GM21717 (cell line): ENCODE data around the gene RESP18.
"Not testable (repeated sequence)": the region's sequence is repeated elsewhere in the genome, so short reads cannot be mapped to it uniquely, and the experiment has no call there.

Source experiments
- ATAC-seq: cut with Tn5 transposase; IDR thresholded peaks from one replicate; pipeline ENCODE4 v1.9.1; 2021; ENCODE audit warnings: mild to moderate bottlenecking, moderate library complexity; ENCODE audit not compliant: unreplicated experiment

The RESP18 gene

GRCh38 chr2:219325657-219326315 lies 6.8 kb downstream of the RESP18 start:
- ATAC-seq, result no peak

GRCh38 chr2:219325136-219325535 lies 7.4 kb downstream of the RESP18 start:
- ATAC-seq, result no peak

GRCh38 chr2:219323434-219323833 lies 9.1 kb downstream of the RESP18 start:
- no peak for ATAC-seq

DNA sequence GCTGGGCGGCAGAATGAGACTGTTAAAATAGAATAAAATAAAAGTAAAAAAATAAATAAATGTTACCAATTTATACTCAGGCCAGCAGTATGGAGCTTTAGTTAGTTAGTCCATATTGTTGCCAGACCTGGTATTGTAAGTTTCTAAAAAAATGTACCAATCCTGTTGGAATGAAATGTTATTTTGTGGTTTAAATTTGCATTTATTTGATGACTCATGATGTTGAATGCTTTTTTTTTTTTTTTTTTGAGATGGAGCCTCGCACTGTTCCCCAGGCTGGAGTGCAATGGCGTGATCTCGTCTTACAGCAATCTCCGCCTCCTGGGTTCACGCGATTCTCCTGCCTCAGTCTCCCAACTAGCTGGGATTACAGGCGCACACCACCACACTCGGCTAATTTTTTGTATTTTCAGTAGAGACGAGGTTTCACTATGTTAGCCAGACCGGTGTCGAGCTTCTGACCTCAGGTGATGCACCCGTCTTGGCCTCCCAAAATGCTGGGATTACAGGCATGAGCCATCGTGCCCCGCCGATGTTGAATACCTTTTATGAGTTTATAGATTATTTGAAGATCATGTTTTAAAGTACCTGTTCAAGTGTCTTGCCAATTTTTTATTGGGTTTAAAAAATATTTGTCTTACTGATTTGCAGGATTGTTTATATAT lies 17.6 kb downstream of the RESP18 start:
- ATAC-seq, result no peak

DNA sequence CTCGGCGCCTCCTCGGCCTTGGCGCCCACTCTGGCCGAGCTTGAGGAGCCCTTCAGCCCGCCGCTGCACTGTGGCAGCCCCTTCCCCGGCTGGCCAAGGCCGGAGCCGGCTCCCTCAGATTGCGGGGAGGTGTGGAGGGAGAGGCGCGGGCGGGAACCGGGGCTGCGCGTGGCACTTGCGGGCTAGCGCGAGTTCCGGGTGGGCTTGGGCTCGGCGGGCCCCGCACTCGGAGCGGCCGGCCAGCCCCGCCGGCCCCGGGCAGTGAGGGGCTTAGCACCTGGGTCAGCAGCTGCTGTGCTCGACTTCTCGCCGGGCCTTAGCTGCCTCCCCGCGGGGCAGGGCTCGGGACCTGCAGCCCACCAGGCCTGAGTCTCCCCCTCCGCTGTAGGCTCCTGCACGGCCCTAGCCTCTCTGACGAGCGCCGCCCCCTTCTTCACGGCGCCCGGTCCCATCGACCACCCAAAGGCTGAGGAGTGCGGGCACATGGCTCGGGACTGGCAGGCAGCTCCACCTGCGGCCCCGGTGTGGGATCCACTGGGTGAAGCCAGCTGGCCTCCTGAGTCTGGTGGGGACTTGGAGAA lies 19.8 kb downstream of the RESP18 start:
- not testable (repeated sequence) for ATAC-seq

- ATAC-seq, result no peak
These were observed 23.3 kb downstream of the RESP18 start, which contains the start of gene PTPRN for GRCh38 chr2:219309278-219309677. Gene PTPRN (minus strand): TSS chr2:219309401. CDS start chr2:219309332, 69 bp downstream.

DNA sequence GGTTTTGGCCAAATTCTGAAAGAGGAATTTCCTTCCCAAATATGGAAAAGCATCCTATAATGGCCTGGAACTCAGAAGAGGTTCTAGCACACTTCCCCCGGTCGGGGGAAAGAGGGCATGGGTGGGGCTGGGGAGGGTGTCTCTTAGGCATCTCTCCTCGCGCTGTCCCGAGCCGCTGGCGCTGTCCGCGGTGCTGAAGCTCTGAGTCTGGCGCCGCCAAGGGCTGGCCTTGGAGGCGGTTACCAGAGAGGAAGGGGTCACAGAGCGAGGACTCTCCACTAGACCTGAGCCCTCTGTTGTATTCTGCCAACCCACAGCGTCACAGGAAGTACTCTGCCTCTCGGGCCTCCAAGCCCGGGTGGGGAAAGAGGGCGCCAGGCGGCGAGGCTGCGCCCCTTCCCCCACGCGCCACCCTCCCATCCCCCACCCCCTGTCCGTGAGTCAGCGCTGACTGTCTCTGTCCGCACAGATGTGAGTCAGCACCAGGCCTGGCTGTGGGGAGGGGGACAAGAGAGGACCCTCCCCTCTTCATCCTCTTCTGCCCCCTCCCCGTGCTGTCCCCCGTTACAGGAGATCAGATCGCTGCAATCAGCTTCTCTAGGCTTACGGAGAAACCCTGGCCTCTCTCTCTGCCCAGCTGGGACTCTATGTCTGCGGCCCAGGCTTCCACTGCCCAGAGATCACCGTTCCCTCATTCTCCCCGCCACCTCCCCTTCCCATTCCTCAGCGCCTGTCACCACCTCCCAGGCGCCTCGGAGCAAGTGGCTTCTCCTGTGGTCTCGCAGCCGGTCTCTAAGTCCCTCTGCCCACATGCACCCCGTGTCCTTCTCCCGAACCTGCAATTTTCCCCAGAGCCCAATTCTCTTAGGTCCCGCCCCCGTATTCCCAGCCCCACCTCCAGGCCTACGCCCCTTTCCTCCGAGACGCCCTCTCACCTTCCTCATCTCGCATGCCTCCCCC lies 24.1 kb downstream of the RESP18 start:
- no peak for ATAC-seq

DNA sequence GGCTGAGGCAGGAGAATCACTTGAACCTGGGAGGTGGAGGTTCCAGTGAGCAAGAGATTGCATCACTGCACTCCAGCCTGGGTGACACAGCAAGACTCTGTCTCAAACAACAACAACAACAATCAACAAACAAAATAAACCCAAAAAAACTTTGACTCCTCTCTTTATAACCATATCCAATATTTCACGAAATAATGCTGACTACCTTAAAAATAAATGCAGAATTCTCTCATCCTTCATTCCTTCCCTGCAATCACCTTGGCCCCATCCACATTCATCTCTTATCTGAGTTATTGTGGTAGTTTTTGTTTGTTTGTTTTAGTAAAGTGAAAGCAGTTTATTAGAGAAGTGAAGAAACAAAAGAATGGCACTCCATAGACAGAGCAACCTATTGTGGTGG lies 26.5 kb downstream of the RESP18 start:
- ATAC-seq, result no peak

GRCh38 chr2:219304223-219304622 lies 28.3 kb downstream of the RESP18 start:
- no peak for ATAC-seq

GRCh38 chr2:219302412-219302968 lies 30.1 kb downstream of the RESP18 start:
- no peak for ATAC-seq

DNA sequence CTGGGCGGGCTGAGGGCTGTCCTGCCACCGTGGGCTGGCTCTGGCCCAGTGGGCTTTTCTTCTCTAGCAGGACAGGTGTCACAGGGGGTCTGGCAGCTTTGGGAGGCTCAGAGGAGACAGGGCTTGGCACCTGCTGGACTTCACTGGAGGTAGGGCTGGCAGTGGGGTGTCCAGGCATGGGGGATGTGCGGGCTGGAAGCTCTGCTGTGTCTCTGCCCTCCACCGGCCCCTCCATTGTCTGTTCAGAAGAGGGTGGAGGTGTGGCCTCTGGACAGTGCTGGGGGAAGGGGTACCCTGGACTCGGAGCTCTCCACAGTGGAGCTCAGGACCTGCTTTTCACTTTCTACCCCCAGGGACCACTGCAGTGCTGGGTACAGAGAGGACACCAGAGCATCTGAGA lies 32.5 kb downstream of the RESP18 start:
- no peak for ATAC-seq

GRCh38 chr2:219299372-219299760 lies 33.2 kb downstream of the RESP18 start:
- no peak for ATAC-seq

DNA sequence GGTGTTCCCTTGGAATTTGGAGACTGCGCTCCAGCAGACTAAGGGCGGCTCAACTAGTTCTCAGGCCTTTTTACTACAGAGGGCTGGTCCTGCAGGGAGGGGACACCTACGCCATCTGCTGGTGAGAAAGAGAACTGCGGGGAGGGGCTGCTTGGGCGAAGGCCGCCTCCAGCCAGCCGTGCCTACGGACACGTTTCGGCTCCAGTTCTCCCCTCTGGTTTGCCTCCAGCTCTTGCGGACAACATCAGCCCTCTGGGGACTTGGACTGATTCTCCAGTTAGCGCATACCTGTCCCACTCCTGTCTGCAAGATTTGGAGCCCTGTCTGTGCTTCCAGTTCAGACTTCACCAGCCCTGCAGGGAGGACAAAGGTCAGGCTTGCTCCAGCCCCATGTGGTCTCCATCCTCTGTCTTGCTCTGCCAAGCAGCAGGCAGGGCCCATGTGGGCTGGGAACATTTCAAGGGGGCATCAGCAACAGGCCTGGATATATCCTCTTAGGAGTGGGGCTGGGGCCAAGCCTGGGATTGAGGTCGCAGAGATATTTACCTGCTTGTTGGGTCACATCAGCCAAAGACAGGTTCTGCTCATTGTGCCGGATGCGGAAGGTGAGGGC lies 33.7 kb downstream of the RESP18 start:
- peak; percentile 62 for ATAC-seq

GRCh38 chr2:219297766-219298456 lies 34.6 kb downstream of the RESP18 start:
- no peak for ATAC-seq

DNA sequence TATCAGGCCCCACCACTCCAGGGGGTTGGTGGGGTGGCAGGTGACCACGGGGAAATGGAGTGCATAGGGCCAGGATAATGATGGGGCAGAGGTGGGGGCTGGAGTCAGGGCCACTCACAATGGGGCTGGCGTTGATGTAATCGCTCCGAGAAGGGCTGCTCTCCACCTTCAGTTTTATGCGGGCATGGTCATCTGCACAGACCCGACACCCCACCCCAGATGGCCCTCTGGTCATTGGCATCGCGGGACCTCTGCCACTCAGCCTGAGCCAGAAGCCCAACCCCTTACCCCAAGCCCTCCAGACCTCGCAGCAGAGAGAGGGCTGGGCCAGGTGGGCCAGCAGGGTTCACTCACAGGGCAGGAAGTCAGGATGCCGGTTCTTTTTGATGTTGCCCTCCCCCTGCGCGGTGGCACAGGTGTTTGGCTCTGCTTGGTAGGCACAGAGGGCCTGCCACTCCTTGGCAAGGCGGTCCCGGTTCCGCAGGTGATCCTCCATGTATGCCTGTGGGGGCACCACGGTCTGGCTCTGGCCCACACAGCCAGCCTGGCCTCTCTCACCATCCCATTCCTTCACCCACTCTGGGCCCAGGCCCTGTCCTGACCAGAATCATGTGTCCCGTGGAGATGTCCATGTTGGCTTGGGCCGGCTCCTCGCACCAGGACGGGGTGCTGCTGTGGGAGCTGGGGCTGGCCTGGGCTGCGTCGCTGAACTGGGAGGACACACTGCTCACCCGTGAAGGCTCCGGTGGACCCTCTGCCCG lies 35.7 kb downstream of the RESP18 start:
- no peak for ATAC-seq

GRCh38 chr2:219296142-219296541 lies 36.4 kb downstream of the RESP18 start:
- ATAC-seq, result no peak

DNA sequence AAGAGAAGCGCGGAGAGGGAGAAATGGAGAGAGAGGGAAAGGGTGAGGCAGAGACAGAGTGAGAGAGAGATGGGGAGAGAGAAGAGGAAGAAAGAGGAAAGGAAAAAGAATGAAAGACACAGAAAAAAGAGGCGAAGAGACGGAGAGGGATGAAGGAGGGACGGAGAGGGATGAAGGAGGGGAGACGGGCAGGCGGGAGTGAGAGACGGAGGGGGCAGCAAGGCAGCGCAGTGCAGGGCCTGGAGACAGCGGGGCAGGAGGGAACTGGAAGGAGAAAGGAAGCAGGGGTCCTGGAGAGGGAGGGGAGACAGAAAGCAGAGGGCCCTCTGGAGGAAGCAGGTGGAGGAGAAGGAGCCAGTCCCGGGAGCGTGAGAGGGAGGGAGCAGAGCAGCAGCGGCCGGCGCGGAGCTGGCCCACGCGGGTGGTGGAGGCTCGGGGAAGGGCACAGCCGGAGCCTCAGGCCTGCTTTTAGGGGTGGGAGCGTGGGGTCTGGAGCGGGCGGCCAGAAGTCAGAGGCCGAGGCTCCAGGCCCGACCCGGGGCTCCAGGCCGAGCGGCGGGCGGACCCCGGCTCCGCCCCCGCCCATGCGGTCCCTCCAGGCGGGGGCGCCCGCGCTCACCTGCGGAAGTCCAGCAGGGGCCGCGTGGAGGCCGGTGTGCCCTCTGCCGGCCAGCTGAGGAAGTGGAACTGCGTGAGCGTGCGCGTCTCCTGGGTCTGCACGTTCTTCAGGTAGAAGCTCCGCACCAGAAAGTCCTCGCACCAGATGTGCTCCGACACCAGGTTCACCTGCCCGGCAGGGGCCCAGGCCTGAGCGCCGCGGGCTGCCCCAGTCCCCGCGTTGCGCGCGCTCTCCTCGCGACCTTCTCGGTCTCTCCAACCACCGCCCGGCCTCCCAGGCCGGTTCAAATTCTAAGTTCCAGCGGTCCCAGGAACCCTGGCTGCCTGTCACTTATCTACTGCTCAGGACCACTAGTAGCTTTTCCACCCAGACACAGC lies 37.9 kb downstream of the RESP18 start:
- ATAC-seq, result peak; percentile 87

DNA sequence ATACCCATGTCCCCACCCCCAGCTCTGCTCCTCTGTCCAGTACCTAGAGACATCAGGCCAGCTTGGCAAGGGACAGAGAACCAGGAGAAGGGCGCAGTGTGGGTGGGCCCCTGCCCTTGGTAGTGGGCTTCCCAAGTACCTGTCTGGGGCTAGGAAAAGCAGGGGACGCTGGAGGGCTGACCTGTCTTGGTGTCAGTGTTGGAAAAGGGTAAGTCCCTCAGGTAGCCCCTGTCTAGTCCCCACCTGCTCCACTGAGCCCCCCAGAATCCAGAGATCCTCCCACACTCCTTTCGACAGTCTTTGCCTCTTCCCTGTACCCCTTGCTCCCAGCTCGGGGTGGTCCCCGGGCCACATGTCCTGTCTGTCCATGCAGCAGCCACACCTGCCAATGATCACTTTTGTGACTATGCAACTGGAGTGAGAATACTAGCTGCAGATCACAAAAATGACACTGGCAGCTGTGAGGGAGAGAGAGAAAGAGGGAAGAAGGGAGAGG lies 38.8 kb downstream of the RESP18 start:
- ATAC-seq, result no peak
